Measurements from ENCODE around the gene GAA.

Gene GAA

GRCh38 chr17:80101011-80101945 lies at the start of gene GAA:
GAA (plus strand) TSS chr17:80101581; CDS start chr17:80104587, 3,006 bp downstream.
- no peak for DNase-seq (ENCODE audit: low read depth, low spot score)
- H3K27ac ChIP-seq, result peak within 1 kb of the TSS; percentile 43

DNA sequence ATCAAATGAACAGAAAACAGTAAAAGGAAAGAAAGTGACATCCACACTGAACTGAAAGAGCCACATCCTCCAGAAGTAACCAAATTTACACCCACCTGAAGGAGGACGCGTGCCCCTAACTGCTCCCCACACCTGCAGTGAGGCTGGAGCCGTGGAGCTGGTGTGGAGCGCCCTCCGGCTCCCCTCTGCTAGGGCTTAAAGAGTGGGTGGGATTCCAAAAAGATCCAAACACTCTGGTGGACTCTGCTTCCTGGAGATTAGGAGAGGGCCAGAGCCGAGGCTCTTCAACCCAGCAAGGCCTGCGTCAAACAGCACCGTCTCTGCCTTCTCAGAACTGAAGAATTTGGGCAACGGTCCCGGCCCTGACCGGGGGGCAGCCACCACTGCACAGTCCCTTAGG lies 49.7 kb upstream of the GAA start:
- no peak overlapping the region for H3K27ac ChIP-seq
- DNase-seq (ENCODE audit: low read depth, low spot score), result no peak

GRCh38 chr17:80053102-80053501 lies 48.3 kb upstream of the GAA start:
- no peak for DNase-seq (ENCODE audit: low read depth, low spot score)
- H3K27ac ChIP-seq, result no peak overlapping the region

GRCh38 chr17:80055597-80055996 lies 45.8 kb upstream of the GAA start:
- no peak overlapping the region for H3K27ac ChIP-seq
- DNase-seq (ENCODE audit: low read depth, low spot score), result no peak

GRCh38 chr17:80058311-80058955 lies 42.9 kb upstream of the GAA start:
- no peak overlapping the region for H3K27ac ChIP-seq
- DNase-seq (ENCODE audit: low read depth, low spot score), result no peak

DNA sequence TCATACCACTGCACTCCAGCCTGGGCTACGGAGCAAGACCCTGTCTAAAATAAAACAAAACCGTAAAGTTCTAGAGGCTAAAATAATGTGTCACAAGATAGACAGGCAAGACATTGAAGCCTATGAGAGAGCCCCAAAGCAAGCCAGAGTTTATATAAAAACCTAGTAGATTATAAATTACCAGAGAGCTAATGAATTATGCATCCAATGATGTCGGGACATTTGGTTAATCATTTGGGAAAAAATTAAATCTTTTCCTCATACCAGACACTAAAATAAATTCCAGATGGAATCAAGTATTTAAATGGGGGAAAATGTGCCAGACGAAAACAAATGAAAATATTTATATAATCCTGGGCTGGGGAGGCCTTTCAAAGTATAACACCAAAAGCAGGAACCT lies 40.7 kb upstream of the GAA start:
- H3K27ac ChIP-seq, result no peak overlapping the region
- DNase-seq (ENCODE audit: low read depth, low spot score), result no peak

- H3K27ac ChIP-seq, result no peak overlapping the region
- no peak for DNase-seq (ENCODE audit: low read depth, low spot score)
Observed at GRCh38 chr17:80061421-80061820, 40.0 kb upstream of the GAA start.

GRCh38 chr17:80063830-80064585 lies 37.4 kb upstream of the GAA start:
- DNase-seq (ENCODE audit: low read depth, low spot score), result no peak
- H3K27ac ChIP-seq, result no peak overlapping the region

DNA sequence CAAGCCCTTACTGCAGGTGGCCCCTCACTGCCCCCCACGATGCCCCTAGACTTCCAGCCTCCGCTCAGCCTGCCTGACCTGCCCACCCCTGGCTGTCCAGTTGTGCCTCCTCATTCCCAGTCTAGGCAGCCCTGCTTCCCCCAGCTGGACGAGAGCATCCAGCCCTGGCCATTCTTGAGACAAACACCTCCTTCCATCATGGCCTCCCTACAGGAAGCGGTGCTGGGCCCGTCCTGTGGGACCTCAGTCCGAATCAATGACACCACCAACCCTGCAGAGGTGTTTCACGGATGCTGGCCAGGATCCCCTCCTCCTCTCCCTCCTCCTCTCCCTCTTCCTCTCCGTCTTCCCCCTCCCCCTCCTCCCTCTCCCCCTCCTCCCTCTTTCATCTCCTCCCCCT lies 36.7 kb upstream of the GAA start:
- no peak overlapping the region for H3K27ac ChIP-seq
- DNase-seq (ENCODE audit: low read depth, low spot score), result no peak

GRCh38 chr17:80065478-80066170 lies 35.8 kb upstream of the GAA start:
- no peak overlapping the region for H3K27ac ChIP-seq
- no peak for DNase-seq (ENCODE audit: low read depth, low spot score)

GRCh38 chr17:80067393-80067986 lies 33.9 kb upstream of the GAA start:
- DNase-seq (ENCODE audit: low read depth, low spot score), result no peak
- no peak overlapping the region for H3K27ac ChIP-seq

- no peak for DNase-seq (ENCODE audit: low read depth, low spot score)
- H3K27ac ChIP-seq, result no peak overlapping the region
Observed at GRCh38 chr17:80068301-80069222, 32.8 kb upstream of the GAA start.

DNA sequence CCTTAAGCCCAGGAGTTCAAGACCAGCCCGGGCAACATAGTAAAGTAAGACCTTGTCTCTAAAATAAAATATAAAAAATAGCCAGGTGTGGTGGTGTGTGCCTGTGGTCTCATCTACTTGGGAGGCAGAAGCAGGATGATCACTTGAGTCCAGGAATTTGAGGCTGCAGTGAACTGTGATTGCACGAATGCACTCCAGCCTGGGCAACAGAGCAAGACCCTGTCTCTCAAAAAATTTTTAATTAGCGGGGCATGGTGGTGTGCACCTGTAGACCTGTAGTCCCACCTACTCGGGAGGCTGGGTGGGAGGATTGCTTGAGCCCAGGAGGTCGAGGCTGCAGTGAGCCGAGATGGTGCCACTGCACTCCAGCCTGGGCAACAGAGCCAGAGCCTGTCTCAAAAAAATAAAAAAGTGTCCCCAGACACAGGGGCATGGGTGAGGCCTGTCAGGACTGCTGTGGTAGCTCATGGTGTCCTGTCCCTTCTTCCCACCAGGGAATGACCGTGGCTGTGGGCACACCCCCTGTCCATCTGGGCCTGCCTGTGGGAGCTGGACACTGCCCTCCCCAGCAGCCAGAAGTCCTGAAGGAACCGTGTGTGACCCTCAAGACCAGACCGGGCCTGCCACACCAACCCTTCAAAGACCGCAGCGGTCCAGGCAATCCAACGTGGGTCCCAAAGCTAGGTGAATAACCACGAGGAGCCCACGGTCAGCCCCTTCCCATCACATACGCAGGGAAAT lies 30.8 kb upstream of the GAA start:
- no peak overlapping the region for H3K27ac ChIP-seq
- no peak for DNase-seq (ENCODE audit: low read depth, low spot score)

- no peak overlapping the region for H3K27ac ChIP-seq
- no peak for DNase-seq (ENCODE audit: low read depth, low spot score)
Observed at GRCh38 chr17:80071116-80071841, 30.1 kb upstream of the GAA start.

DNA sequence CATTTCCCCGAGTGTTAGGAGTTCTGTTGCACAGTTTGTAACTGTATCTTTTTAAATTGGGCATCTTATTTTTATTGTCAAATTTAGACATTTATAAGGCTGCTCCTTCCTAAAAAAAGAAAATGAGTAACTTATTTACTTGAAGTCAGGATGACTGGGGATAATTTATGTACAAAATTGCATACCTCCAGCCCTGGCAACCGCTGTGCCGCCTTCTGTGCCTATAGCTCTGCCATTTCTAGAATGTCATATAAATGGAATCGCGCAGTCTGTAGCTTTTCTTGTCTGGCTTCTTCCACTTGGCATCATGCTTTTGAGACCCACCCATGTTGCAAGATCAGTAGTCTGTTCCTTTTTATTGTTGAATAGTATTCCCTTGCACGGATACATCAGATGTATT lies 29.0 kb upstream of the GAA start:
- no peak overlapping the region for H3K27ac ChIP-seq
- no peak for DNase-seq (ENCODE audit: low read depth, low spot score)

DNA sequence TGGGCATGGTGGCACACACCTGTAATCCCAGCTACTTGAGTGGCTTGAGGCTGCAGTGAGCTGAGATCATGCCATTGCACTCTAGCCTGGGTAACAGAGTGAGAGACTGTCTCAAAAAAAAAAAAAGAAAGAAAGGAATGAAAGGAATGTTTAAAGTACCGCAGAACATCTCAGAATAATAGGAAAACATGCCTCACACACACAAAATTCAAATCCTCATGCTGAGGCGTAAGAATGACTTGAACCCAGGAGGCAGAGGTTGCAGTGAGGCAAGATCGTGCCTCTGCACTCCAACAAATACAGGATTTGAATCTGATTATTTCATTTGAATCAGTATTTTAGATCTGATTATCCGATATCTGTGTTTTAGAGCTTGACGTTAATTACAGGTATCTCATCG lies 21.3 kb upstream of the GAA start:
- no peak overlapping the region for H3K27ac ChIP-seq
- no peak for DNase-seq (ENCODE audit: low read depth, low spot score)

DNA sequence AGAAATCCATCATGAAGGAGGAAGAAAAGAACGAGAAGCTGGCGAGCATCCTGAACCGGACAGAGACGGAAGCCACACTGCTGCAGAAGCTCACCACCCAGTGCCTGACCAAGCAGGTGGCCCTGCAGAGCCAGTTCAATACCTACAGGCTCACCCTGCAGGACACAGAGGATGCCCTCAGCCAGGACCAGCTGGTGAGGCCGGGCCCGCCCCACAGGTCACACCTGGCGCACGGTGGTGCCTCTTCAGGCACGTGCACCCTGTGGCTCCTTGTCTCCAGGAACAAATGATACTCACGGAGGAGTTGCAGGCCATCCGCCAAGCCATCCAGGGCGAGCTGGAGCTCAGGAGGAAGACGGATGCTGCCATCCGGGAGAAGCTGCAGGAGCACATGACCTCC lies 19.8 kb upstream of the GAA start:
- H3K27ac ChIP-seq, result no peak overlapping the region
- DNase-seq (ENCODE audit: low read depth, low spot score), result no peak
